ENCODE results near the gene EFEMP2.

EFEMP2 gene

DNA sequence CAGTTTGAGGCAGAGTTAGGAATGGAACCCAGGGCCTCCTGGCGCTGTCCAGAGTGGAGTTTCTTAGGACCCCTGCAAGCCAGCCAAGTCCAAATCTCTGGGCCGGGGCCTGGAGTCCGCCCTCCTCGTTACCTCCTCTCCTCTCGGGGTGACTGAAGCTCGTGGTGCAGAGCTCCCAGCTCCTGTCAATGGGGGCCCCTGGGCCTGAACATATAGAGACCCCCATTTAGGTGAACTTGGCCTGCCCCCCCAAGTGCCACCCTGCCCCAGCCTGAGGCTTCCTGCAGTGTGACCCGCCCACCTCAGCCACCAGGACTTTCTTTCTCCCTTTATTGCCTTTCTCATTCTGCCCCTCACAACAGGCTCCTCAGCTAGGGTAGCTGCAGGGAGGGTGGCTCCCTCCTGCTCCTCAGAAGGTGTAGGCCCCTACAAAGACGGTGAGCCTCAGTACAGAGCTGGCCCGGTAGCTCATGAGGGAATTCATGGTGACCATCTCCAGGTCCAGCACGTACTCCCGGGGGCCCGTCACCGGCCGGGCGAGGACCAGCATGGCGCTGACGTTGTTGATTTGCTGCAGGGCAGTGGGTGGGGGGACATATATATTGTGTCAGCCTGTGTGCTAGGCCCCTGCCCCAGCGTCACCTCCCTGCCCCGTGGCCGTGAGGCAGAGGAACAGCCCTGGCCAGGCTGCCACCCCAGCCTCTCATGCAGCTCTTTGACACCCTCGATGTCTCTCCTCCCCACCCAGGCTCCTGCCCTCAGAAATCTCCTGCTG is 5.9 kb downstream of the EFEMP2 start:
- no peak overlapping the region for H3K4me3 ChIP-seq (ENCODE audit: low read depth, low read length)
- ChIA-PET POLR2A (interaction anchor here (0.9 to 6.8 kb wide), 3 partner anchors 7 to 34 kb away, joined by 3 to 103 read pairs (median 5); partner anchors contain the start of genes CCDC85B, CFL1, FOSL1 and MUS81), CTCF (interaction anchor here (0.7 to 33.3 kb wide), 4 partner anchors 8 to 155 kb away, joined by 5 to 1090 read pairs (median 185); partner anchors contain the start of genes CCDC85B, CFL1, FIBP and KAT5)
- TF ChIP-seq, protein P1, sequence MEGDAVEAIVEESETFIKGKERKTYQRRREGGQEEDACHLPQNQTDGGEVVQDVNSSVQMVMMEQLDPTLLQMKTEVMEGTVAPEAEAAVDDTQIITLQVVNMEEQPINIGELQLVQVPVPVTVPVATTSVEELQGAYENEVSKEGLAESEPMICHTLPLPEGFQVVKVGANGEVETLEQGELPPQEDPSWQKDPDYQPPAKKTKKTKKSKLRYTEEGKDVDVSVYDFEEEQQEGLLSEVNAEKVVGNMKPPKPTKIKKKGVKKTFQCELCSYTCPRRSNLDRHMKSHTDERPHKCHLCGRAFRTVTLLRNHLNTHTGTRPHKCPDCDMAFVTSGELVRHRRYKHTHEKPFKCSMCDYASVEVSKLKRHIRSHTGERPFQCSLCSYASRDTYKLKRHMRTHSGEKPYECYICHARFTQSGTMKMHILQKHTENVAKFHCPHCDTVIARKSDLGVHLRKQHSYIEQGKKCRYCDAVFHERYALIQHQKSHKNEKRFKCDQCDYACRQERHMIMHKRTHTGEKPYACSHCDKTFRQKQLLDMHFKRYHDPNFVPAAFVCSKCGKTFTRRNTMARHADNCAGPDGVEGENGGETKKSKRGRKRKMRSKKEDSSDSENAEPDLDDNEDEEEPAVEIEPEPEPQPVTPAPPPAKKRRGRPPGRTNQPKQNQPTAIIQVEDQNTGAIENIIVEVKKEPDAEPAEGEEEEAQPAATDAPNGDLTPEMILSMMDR (IDR thresholded peaks at IDR 0.05; ENCODE audit: insufficient read depth, low read length, missing control alignments): no peak
- DNase-seq (ENCODE audit: low read depth, low spot score): no peak

DNA sequence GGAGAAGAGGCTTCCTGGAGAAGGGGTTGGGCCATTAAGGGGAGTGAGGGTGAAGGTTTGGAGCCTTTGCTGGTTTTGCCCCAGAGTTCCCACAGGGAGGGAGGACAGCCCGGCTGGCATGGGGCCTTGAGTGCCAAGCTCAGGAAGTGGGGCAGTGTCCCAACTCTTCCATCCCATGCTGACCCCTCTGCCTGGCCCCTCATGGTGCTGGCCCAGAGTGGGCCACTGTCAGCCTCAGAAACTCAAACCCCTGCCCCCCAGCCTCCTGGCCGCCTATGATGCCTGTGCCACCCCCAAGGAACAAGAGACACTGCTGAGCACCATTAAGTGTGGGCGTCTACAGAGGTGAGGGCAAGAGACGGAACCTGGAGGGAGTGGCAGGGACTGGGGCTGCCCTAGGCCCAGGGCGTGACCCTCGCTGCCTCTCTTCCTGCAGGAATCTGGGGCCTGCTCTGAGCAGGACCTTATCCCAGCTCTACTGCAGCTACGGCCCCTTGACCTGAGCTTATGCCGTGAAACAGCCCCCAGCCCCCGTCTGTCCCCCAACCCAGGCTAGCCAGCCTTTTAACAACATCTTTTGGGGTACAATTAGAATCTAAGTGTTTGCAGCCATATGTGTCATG is 6.9 kb downstream of the EFEMP2 start:
- H3K4me3 ChIP-seq (ENCODE audit: low read depth, low read length): no peak overlapping the region; the same call in 1 of the 2 replicates
- ChIA-PET CTCF (interaction anchor here (1.2 to 33.3 kb wide), 3 partner anchors 21 to 154 kb away, joined by 6 to 1090 read pairs (median 364); partner anchors contain the start of genes CCDC85B, FIBP, KAT5 and SART1), POLR2A (interaction anchor here (0.6 to 1.5 kb wide), 4 partner anchors 8 to 75 kb away, joined by 3 to 5 read pairs (median 4); partner anchors contain the start of gene FOSL1)
- TF ChIP-seq, protein P1 (IDR thresholded peaks at IDR 0.05; ENCODE audit: insufficient read depth, low read length, missing control alignments): no peak
- no peak for DNase-seq (ENCODE audit: low read depth, low spot score)

DNA sequence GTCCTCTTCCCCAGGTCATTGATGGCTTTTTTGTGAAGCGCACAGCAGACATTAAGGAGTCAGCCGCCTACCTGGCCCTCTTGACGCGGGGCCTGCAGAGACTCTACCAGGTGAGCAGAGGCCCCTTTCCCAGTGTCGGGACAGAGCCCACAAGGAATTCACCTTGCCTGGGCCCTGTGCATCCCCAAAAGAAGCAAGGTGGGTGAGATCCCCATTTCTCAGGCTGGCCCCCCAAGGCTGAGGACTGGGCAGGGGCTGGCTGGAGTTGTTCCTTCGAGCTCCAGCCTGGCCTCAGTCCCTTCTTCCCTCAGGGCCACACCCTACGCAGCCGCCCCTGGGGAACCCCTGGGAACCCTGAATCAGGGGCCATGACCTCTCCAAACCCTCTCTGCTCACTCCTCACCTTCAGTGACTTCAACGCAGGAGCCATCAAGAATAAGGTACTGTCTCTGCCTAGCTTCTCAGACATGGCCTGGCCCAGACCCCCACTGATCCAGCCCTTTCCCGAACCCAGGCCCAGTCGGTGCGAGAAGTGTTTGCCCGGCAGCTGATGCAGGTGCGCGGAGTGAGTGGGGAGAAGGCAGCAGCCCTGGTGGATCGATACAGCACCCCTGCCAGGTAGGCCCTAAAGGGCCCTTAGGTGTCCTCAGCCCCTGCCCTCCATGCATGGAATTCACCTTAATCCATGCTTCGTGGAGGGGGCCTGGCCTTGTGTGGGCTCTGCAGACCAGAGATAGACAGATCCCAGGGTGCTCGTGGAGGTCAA is 7.7 kb downstream of the EFEMP2 start:
- no peak for DNase-seq (ENCODE audit: low read depth, low spot score)
- ChIA-PET CTCF (interaction anchor here (16.6 kb wide), 1 partner anchor 21 kb away, joined by 364 read pairs; the partner anchor contains the start of genes CCDC85B and FIBP), POLR2A (interaction anchor here (0.6 to 1.2 kb wide), 4 partner anchors 9 to 146 kb away, joined by 3 to 5 read pairs (median 4); no protein-coding TSS in a partner anchor)
- H3K4me3 ChIP-seq (ENCODE audit: low read depth, low read length): no peak overlapping the region; the same call in 1 of the 2 replicates
- TF ChIP-seq, protein P1 (IDR thresholded peaks at IDR 0.05; ENCODE audit: insufficient read depth, low read length, missing control alignments): no peak

DNA sequence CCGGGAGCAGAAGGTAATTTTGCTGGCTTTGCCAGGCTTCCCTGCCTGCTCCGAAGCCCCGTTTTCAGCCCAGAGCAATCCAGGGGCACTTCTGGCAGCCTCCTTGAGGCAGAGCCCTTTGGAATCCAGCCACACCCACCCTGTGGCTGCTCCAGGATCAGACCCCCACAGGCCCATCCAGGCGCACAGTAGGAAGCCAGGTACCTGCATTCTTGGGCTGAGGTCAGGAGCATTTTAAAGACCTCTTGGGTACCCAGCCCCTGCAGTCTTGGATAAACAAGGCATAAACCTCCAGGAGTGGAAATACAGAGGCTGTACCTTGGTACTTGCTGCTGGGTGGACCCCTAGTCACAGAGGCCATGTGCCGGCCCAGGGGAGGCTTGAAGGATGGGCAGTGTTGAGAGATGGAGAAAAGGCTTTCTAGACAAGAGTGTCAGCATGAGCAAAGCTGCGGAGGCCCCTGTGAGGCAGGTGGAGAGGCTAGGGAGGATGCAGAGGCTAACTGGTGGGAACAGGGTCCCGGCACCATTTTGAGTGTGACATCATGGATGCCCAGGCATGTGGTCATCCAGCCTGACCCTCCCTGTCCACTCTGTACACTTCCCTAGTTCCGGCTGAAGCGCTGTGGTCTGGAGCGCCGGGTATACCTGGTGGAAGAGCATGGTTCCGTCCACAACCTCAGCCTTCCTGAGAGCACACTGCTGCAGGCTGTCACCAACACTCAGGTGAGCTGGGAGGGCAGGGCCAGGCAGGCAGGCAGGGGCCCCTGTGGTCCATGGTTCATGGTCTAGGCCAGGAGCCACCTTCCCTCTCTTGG is 8.5 kb downstream of the EFEMP2 start:
- POLR2A ChIA-PET: interaction anchor here (0.6 to 1.9 kb wide), 7 partner anchors 8 to 307 kb away, joined by 3 to 14 read pairs (median 4); partner anchors contain the start of genes CCDC85B and KAT5
- CTCF ChIA-PET: interaction anchor here (0.8 to 16.6 kb wide), 4 partner anchors 7 to 78 kb away, joined by 3 to 364 read pairs (median 90); partner anchors contain the start of genes CCDC85B, EFEMP2 and FIBP
- no peak for DNase-seq (ENCODE audit: low read depth, low spot score)
- TF ChIP-seq, protein P1 (IDR thresholded peaks at IDR 0.05; ENCODE audit: insufficient read depth, low read length, missing control alignments): no peak
- no peak overlapping the region for H3K4me3 ChIP-seq (ENCODE audit: low read depth, low read length)

All from AG04449 (cell line).